GM10266 (cell line): Measurements from ENCODE around the gene CLIP2.
"Not testable (repeated sequence)": the region's sequence is repeated elsewhere in the genome, so short reads cannot be mapped to it uniquely, and the experiment has no call there.

Experiments
- DNase-seq: peaks from one replicate; pipeline ENCODE4 v3.0.0; 2012; ENCODE audit errors: extremely low spot score
- TF ChIP-seq, protein P1 (sequence below): IDR thresholded peaks from 2 replicates; pipeline ENCODE4 v1.5.1; 2012; ENCODE audit warnings: mild to moderate bottlenecking, low read depth; ENCODE audit not compliant: control insufficient read depth, insufficient read depth; ENCODE audit errors: missing control alignments

Gene CLIP2

DNA sequence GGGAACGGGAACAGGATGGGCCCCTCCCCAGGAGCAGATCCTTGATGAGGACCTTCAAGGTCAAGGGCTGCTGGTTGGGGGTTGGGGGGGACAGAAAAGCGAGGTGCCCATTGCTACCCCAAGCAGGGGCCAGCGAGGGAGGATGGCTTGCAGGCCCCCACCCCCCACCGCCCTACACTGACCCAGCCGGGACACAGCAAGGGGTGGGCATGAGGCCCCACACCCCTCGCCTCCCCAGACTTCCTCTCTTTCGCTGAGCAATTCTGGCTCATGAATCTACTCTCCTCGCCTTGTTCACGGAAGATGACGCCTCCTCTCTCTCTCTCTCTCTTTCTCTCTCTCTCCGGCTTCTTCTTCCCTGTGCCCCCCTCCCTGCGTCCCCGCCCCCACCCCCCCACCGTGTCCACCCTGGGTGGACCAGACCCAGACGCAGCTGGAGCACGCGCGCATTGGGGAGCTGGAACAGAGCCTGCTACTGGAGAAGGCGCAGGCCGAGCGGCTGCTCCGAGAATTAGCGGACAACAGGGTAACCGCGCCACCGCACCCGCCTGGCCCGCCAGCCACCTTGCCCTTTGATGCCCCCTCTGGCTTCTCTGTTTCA lies 83.4 kb downstream of the CLIP2 start:
- no peak for DNase-seq

DNA sequence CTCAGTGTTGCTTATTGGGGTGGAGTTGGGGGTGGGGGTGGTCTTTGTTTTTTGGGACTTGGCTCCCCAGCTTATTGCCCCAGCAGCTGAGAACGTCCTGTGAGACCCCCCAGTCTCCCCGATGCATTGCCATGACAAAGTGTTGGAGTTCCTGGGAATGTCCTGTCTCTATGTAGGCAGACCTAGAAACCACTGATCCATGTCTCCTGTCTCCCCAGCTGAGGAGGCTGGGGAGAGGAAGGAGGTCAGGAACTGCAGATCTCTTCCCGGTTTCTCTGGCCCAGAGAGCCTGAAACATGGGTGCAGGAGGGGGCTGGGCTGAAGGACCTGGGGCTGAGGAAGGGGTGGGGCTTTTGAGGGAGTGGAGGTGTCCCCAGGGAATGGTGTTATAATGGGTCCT lies 84.3 kb downstream of the CLIP2 start:
- DNase-seq: no peak
- TF ChIP-seq, protein P1, sequence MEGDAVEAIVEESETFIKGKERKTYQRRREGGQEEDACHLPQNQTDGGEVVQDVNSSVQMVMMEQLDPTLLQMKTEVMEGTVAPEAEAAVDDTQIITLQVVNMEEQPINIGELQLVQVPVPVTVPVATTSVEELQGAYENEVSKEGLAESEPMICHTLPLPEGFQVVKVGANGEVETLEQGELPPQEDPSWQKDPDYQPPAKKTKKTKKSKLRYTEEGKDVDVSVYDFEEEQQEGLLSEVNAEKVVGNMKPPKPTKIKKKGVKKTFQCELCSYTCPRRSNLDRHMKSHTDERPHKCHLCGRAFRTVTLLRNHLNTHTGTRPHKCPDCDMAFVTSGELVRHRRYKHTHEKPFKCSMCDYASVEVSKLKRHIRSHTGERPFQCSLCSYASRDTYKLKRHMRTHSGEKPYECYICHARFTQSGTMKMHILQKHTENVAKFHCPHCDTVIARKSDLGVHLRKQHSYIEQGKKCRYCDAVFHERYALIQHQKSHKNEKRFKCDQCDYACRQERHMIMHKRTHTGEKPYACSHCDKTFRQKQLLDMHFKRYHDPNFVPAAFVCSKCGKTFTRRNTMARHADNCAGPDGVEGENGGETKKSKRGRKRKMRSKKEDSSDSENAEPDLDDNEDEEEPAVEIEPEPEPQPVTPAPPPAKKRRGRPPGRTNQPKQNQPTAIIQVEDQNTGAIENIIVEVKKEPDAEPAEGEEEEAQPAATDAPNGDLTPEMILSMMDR: no peak

More for the DNA sequence above, 83.4 kb downstream of the CLIP2 start:
- TF ChIP-seq, protein P1: no peak

DNA sequence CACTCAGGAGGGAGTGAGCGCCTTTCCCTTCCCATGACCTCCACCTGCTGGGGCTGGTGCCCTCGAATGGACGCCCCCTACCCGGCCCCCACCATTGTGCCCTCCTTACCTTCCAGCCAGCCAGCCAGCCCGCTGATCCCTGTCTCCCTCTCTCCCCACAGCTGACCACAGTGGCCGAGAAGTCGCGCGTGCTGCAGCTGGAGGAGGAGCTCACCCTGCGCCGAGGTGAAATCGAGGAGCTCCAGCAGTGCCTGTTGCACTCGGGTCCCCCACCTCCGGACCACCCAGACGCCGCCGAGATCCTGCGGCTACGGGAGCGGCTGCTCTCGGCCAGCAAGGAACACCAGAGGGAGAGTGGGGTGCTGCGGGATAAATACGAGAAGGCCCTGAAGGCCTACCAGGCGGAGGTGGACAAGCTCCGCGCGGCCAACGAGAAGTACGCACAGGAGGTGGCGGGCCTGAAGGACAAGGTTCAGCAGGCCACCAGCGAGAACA lies 86.6 kb downstream of the CLIP2 start:
- TF ChIP-seq, protein P1: no peak

DNA sequence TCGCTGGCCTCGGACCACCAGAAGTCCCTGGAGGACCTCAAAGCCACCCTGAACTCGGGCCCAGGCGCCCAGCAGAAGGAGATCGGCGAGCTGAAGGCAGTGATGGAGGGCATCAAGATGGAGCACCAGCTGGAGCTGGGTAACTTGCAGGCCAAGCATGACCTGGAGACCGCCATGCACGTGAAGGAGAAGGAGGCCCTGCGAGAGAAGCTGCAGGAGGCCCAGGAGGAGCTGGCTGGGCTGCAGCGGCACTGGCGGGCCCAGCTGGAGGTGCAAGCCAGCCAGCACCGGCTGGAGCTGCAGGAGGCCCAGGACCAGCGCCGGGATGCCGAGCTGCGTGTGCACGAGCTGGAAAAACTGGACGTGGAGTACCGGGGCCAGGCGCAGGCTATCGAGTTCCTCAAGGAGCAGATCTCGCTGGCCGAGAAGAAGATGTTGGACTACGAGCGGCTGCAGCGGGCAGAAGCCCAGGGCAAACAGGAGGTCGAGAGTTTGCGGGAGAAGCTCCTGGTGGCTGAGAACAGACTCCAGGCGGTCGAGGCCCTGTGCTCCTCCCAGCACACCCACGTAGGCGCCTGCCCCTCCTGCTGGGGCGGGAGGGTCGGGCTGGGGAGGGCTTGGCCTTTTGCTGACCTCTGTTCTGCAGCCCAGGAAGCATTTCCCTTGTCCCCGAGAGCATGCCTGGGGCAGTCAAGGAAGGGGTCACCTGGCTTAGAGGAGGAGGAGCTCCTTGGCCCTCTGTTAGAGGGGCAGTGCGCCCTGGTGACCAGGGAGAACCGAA lies 87.2 kb downstream of the CLIP2 start:
- TF ChIP-seq, protein P1: no peak
- DNase-seq: no peak

More for the DNA sequence above, 86.6 kb downstream of the CLIP2 start:
- no peak for DNase-seq

DNA sequence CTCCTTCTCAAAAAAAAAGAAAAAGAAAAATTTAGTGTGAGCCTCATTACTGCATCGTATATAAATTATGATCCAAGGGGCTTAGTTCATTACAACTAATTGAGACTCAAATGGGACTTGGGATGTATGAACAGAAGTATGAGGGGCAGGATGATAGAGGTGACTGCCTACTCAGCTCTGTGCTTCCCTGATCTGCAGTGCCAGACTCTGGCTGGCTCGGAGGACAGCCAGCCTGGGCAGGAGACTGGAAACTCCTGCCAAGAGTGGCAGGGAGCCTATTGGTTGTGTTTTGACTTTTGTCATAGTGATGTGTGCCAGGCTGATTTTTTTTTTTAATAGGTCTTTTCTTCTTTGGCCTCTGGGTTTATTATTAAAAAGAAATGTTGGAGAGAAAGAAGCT lies 90.7 kb downstream of the CLIP2 start:
- TF ChIP-seq, protein P1: no peak
- no peak for DNase-seq

DNA sequence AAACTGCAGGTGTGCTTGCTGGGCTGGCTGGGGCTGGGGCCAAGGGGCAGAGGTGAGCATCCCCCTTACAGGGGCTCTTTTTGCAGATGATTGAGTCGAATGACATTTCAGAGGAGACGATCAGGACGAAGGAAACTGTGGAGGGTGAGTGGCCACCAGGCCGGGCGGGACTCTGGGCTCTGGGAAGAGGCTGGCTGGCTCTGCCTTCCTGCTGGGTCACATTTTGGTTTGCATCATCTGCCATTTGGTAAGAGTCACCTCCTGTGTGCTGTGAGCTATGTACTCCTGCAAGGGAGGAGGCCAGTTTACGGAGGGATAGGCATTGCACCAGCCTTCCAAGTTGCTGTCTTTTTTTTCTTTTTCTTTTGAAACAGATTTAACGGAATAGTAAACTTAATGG lies 91.5 kb downstream of the CLIP2 start:
- DNase-seq: no peak

DNA sequence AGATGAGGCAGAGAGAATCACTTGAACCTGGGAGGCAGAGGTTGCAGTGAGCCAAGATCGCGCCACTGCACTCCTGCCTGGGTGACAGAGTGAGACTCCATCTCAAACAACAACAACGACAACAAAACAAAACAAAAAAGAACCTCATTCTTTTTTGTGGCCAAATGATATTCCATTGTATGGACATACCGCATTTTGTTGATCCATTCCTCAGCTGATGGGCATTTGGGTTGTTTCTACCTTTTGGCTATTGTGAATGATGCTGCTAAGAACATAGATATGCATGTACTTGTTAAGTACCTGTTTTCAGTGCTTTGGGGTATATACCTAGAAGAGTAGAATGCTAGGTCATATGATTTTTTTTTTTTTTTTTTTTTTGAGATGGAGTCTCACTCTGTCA lies 94.9 kb downstream of the CLIP2 start:
- not testable (repeated sequence) for DNase-seq

More for the DNA sequence above, 91.5 kb downstream of the CLIP2 start:
- TF ChIP-seq, protein P1: no peak

DNA sequence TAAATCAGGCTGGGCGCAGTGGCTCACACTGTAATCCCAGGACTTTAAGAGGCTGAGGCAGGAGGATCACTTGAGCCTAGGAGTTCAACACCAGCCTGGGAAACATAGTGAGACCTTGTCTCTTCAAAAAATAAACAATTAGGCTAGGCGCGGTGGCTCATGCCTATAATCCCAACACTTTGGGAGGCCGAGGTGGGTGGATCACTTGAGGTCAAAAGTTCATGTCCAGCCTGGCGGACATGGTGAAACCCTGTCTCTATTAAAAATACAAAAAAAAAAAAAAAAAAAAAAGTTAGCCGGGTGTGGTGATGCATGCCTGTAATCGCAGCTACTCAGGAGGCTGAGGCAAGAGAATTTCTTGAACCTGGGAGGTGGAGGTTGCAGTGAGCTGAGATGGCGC lies 95.6 kb downstream of the CLIP2 start:
- not testable (repeated sequence) for DNase-seq
